NK-92 treated with Interleukin-12 subunit alpha and Interleukin-12 subunit beta, amount 100 ng/mL, for 24 hours (cell line): ENCODE results near the gene TSR1.

Source experiments
- DNase-seq: peaks from one replicate; lab custom pipeline; 2025; lab: John Stamatoyannopoulos, UW

Gene TSR1

GRCh38 chr17:2369039-2369438 is 32.8 kb upstream of the TSR1 start:
- no peak for DNase-seq

GRCh38 chr17:2368359-2368758 is 32.1 kb upstream of the TSR1 start:
- no peak for DNase-seq

- no peak for DNase-seq
Observed at GRCh38 chr17:2366747-2367494, 30.7 kb upstream of the TSR1 start.

- DNase-seq, result no peak
Observed at GRCh38 chr17:2365132-2365531, 28.9 kb upstream of the TSR1 start.

- DNase-seq, result no peak
Observed at GRCh38 chr17:2364763-2365116, 28.5 kb upstream of the TSR1 start.

- no peak for DNase-seq
Observed at GRCh38 chr17:2363851-2364762, 27.9 kb upstream of the TSR1 start.

GRCh38 chr17:2363318-2363717 is 27.1 kb upstream of the TSR1 start:
- DNase-seq, result no peak

- DNase-seq, result no peak
Observed at GRCh38 chr17:2362881-2363280, 26.6 kb upstream of the TSR1 start.

GRCh38 chr17:2362416-2362815 is 26.2 kb upstream of the TSR1 start:
- DNase-seq, result no peak

GRCh38 chr17:2362016-2362415 is 25.8 kb upstream of the TSR1 start:
- no peak for DNase-seq

GRCh38 chr17:2361010-2361760 is 24.9 kb upstream of the TSR1 start:
- no peak for DNase-seq

GRCh38 chr17:2357931-2358434 is 21.7 kb upstream of the TSR1 start:
- no peak for DNase-seq

- no peak for DNase-seq
Observed at GRCh38 chr17:2357237-2357636, 21.0 kb upstream of the TSR1 start.

GRCh38 chr17:2354311-2354710 is 18.1 kb upstream of the TSR1 start:
- no peak for DNase-seq

GRCh38 chr17:2351269-2351668 is 15.0 kb upstream of the TSR1 start:
- no peak for DNase-seq

GRCh38 chr17:2347805-2348685 is 11.8 kb upstream of the TSR1 start:
- DNase-seq, result no peak

- no peak for DNase-seq
Observed at GRCh38 chr17:2346475-2346874, 10.2 kb upstream of the TSR1 start.

- DNase-seq, result no peak
Observed at GRCh38 chr17:2344528-2344927, 8.3 kb upstream of the TSR1 start.

- no peak for DNase-seq
Observed at GRCh38 chr17:2343421-2343820, 7.2 kb upstream of the TSR1 start.

GRCh38 chr17:2338315-2338657 is 2.0 kb upstream of the TSR1 start:
- DNase-seq, result no peak

- DNase-seq, result no peak
Observed at GRCh38 chr17:2337544-2338314, 1.5 kb upstream of the TSR1 start.
